A549 (cell line): ENCODE measurements around the gene IAPP.

Experiments
- CBX2 ChIP-seq: fragments of 200-600 bp; sonication (generic); IDR thresholded peaks from 2 replicates; pipeline ENCODE4 v1.6.1; 2016; ENCODE audit warnings: low read depth, mild to moderate bottlenecking, borderline replicate concordance
- CEBPB ChIP-seq, 2 experiments: fragments of >200 bp in 1 of 2; sonication (Bioruptor Twin) in 1 of 2; formaldehyde crosslinking in 1 of 2; IDR thresholded peaks; 2 replicates each; pipeline ENCODE4 v1.6.1; 2012 to 2016
- EHF ChIP-seq: fragments of 250-450 bp; sonication (Bioruptor Pico); IDR thresholded peaks from 2 replicates; pipeline ENCODE4 v1.5.0; 2020; ENCODE audit warnings: mild to moderate bottlenecking
- ESRRA ChIP-seq: fragments of 150-350 bp; IDR thresholded peaks from 2 replicates; pipeline ENCODE4 v1.6.1; 2014; ENCODE audit warnings: mild to moderate bottlenecking, low read length, borderline replicate concordance
- MYC ChIP-seq: IDR thresholded peaks from 2 replicates; pipeline ENCODE4 v1.6.1; 2012; ENCODE audit warnings: mild to moderate bottlenecking, inconsistent platforms, low read length, improper control_type of control experiment, borderline replicate concordance
- POLR2A ChIP-seq: IDR thresholded peaks from 2 replicates; pipeline ENCODE4 v1.6.1; 2012; ENCODE audit warnings: mild to moderate bottlenecking, low read length
- POLR2AphosphoS2 ChIP-seq: conservative IDR thresholded peaks from 2 replicates; pipeline ENCODE4 v1.6.1; 2012; ENCODE audit warnings: low read length, improper control_type of control experiment, inconsistent platforms
- SMC3 ChIP-seq: fragments of >200 bp; sonication (Bioruptor Twin); formaldehyde crosslinking; IDR thresholded peaks from 3 replicates; pipeline ENCODE4 v1.6.1; 2018; ENCODE audit warnings: inconsistent platforms
- TP53 ChIP-seq: fragments of 250-450 bp; sonication (Bioruptor Pico); IDR thresholded peaks from 2 replicates; pipeline ENCODE4 v1.5.0; 2021; ENCODE audit warnings: mild to moderate bottlenecking, moderate library complexity
- ZFP36 ChIP-seq: fragments of 450-650 bp; IDR thresholded peaks from 2 replicates; pipeline ENCODE4 v1.6.1; 2014; ENCODE audit warnings: borderline replicate concordance; ENCODE audit not compliant: partially characterized antibody
- TF ChIP-seq, protein P1 (sequence below): fragments of >200 bp; sonication (Bioruptor Twin); formaldehyde crosslinking; IDR thresholded peaks from 3 replicates; pipeline ENCODE4 v1.5.1; 2016
- TF ChIP-seq, protein P2 (sequence below): IDR thresholded peaks from 2 replicates; pipeline ENCODE4 v1.6.1; 2012
- TF ChIP-seq, protein P3 (sequence below): fragments of 150-350 bp; IDR thresholded peaks from 2 replicates; pipeline ENCODE4 v1.6.1; 2014; ENCODE audit warnings: low read depth, mild to moderate bottlenecking, low read length

DNA sequence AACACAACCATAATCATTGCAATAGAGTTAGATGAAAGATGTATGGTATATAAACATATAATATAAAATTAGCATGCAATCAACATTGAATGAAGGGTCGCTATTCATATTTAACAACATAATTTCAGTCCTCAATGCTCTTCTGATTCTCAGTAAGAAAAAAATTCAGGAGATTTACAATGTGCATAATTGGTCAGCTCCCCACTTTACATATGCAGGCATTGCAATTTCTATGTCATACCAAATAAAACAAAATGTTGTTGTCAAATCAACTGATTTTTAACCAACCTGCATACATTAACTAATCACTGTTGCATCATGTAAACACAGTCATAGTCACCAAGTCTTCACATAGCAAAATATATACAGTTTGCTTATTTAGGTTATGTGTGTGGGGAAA, 32.8 kb upstream of the IAPP start:
- TF ChIP-seq CEBPB (IDR thresholded peaks at IDR 0.05), result no peak
- TF ChIP-seq TP53, result no peak
- no peak for TF ChIP-seq POLR2A
- TF ChIP-seq, protein P1, sequence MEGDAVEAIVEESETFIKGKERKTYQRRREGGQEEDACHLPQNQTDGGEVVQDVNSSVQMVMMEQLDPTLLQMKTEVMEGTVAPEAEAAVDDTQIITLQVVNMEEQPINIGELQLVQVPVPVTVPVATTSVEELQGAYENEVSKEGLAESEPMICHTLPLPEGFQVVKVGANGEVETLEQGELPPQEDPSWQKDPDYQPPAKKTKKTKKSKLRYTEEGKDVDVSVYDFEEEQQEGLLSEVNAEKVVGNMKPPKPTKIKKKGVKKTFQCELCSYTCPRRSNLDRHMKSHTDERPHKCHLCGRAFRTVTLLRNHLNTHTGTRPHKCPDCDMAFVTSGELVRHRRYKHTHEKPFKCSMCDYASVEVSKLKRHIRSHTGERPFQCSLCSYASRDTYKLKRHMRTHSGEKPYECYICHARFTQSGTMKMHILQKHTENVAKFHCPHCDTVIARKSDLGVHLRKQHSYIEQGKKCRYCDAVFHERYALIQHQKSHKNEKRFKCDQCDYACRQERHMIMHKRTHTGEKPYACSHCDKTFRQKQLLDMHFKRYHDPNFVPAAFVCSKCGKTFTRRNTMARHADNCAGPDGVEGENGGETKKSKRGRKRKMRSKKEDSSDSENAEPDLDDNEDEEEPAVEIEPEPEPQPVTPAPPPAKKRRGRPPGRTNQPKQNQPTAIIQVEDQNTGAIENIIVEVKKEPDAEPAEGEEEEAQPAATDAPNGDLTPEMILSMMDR, result no peak
- TF ChIP-seq POLR2AphosphoS2, result no peak
- TF ChIP-seq, protein P2, sequence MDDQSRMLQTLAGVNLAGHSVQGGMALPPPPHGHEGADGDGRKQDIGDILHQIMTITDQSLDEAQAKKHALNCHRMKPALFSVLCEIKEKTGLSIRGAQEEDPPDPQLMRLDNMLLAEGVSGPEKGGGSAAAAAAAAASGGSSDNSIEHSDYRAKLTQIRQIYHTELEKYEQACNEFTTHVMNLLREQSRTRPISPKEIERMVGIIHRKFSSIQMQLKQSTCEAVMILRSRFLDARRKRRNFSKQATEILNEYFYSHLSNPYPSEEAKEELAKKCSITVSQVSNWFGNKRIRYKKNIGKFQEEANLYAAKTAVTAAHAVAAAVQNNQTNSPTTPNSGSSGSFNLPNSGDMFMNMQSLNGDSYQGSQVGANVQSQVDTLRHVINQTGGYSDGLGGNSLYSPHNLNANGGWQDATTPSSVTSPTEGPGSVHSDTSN, result no peak
- TF ChIP-seq SMC3, result no peak
- no peak for TF ChIP-seq MYC
- no peak for TF ChIP-seq ZFP36
- no peak for TF ChIP-seq CBX2
- TF ChIP-seq ESRRA, result no peak
- no peak for TF ChIP-seq EHF (CRISPR knock-in tag)
- TF ChIP-seq, protein P3, sequence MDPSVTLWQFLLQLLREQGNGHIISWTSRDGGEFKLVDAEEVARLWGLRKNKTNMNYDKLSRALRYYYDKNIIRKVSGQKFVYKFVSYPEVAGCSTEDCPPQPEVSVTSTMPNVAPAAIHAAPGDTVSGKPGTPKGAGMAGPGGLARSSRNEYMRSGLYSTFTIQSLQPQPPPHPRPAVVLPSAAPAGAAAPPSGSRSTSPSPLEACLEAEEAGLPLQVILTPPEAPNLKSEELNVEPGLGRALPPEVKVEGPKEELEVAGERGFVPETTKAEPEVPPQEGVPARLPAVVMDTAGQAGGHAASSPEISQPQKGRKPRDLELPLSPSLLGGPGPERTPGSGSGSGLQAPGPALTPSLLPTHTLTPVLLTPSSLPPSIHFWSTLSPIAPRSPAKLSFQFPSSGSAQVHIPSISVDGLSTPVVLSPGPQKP, result no peak
